GM19043 (cell line): ENCODE results near the gene SPATA7.

Experiments used
- ATAC-seq: cut with Tn5 transposase; IDR thresholded peaks from one replicate; pipeline ENCODE4 v1.9.1; 2021; ENCODE audit warnings: low read depth; ENCODE audit not compliant: unreplicated experiment

SPATA7 gene

GRCh38 chr14:88411039-88411438 is 25.6 kb downstream of the SPATA7 start:
- no peak for ATAC-seq

GRCh38 chr14:88417594-88417993 is 32.1 kb downstream of the SPATA7 start:
- ATAC-seq: no peak

GRCh38 chr14:88420187-88420586 is 34.7 kb downstream of the SPATA7 start:
- ATAC-seq: no peak

- ATAC-seq: no peak
Measured at GRCh38 chr14:88421286-88421685, 35.8 kb downstream of the SPATA7 start.

GRCh38 chr14:88422047-88422446 is 36.6 kb downstream of the SPATA7 start:
- no peak for ATAC-seq

DNA sequence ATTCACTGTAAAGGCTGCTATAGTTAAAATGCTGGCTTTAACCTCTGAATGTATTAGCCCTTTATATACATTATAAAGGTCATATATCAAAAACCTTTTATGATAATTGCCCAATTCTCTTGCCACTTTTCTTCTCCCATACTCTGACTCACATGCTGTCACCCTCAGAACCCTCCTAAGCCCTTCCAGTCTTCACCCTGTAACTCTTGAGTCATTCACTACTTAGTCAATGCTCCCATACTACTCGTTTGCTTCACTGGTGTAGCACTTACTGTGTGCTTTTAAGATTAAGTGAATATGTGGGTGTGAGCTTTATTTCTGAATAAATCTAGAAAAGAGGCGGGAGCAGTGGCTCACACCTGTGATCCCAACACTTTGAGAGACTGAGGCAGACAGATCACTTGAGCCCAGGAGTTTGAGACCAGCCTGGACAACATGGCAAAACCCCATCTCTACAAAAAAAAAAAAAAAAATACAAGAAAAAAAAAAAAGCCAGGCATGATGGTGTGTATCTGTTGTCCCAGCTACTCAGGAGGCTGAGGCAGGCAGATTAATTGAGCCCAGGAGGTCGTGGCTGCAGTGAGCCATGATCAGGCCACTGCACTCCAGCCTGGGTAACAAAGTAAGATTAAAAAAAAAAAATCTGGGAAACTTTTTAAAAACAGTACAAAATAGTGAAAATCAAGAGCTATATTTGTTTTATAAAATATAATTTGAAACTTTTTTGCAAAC is 37.6 kb downstream of the SPATA7 start:
- no peak for ATAC-seq

DNA sequence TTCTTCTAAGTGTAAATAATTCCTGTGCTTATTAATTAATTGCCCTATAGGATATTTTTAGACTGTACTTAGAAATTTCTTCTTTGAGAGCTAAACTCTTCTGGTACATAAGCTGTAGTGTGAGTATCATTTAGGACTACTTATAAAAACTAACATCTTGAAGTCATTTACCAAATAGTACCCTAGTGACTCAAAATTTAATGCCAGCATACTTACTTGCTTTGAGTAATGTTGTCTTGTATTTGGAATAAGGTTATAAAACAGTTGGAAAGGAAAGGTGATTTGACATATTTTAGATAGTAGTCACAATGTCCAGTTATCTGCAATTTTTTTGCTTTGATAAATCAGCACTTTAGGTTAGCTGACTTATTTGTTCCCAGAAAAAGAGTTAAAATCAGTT is 39.1 kb downstream of the SPATA7 start:
- no peak for ATAC-seq

- no peak for ATAC-seq
Measured at GRCh38 chr14:88426271-88426670, 40.8 kb downstream of the SPATA7 start.

DNA sequence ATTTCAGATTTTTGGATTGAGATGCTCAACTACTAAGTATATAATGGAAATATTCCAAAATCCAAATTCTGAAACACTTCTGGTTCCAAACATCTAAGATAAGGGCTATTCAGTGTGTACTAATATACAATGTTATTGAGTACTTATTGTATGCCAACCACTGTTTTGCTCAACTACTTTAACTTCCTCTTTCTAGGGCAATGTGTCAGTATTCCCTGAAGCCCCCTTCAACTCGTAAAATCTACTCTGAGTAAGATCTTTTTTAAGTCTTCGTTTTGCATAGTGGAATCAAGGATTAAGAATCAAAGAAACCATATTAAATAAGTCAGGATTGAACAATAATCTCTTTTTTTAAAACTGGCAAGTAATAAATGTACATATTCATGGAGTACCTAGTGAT is 45.5 kb downstream of the SPATA7 start:
- no peak for ATAC-seq

- ATAC-seq: no peak
Measured at GRCh38 chr14:88437658-88438057, 52.2 kb downstream of the SPATA7 start.

GRCh38 chr14:88439088-88439487 is 53.6 kb downstream of the SPATA7 start:
- ATAC-seq: no peak

DNA sequence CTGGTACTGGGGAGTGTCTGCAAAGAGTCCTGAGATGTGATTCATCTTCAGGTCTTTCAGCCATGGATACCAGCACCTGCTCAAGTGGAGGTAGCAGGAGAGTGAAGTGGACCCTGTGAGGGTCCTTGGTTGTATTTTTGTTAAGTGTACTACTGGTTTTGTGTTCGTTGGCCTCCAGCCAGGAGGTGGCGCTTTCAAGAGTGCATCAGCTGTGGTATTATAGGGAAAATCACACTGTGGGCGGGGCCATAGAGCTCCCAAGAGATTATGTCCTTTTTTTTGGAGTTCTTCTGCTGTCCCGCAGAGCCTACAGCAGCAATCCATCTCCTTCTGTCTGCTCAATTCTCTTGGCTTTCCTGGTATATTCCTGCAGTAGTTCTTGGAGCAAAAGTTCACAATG is 66.8 kb downstream of the SPATA7 start:
- ATAC-seq: no peak

DNA sequence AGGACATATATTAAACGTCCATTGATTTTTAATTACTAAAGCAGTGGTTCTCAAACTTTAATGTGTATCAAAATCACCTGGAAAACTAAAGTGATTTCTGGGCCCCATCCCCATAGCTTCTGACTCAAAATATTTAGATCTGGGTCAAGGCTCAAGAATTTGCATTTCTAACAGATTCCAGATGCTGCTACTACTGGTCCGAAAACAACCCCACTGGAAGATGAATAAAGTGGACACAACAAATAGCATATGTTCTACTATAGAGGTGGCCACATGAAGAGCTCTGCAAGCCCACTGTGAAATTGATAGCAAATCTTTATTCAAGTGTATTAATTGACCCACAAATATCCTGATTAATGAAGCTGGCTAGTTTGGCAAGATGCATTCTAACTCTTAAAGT is 69.4 kb downstream of the SPATA7 start:
- no peak for ATAC-seq

- ATAC-seq: no peak
Measured at GRCh38 chr14:88463318-88463717, 77.9 kb downstream of the SPATA7 start.

GRCh38 chr14:88468406-88468805 is 82.9 kb downstream of the SPATA7 start:
- ATAC-seq: no peak

- no peak for ATAC-seq
Measured at GRCh38 chr14:88470542-88471440, 85.3 kb downstream of the SPATA7 start.

GRCh38 chr14:88473791-88474190 is 88.3 kb downstream of the SPATA7 start:
- ATAC-seq: no peak

- ATAC-seq: no peak
Measured at GRCh38 chr14:88476214-88476774, 90.8 kb downstream of the SPATA7 start.

GRCh38 chr14:88476825-88477224 is 91.4 kb downstream of the SPATA7 start:
- ATAC-seq: no peak

DNA sequence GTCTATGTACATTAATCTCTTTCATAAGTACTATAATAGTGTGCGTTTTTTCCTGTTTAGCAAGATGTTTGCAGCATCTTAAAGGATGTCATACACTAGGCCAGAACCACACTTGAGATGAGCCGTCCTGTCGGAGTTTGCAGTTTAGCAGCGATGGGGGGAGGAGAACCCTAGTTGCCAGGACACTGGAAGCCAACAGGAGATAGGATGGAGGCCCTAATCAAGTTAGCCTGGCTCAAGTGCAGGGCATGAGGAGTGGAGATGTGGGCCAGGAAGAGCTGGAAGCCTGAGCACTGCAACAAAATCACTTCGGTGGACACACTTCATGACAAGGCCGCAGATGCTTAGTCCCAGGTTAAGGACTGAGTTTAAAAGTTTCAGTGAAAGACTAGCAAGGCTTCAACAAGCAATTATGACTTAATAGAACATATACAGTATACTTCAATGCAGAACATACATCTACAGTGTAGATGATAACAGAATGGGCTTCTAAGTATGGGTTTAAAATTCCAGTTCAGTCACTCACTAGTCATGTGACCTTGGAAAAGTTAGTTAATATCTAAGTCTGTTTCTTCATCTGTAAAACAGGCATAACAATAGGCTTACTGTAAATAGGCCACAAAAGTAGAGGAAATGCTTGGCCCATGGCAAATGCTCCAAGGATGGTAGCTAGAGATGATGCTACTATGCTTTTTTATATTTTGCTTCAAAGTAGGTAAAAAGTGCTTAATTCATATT is 92.2 kb downstream of the SPATA7 start:
- ATAC-seq: no peak

- no peak for ATAC-seq
Measured at GRCh38 chr14:88478931-88479330, 93.5 kb downstream of the SPATA7 start.
